ENCODE measurements around the gene YTHDF2.
"Not testable (repeated sequence)": the region's sequence is repeated elsewhere in the genome, so short reads cannot be mapped to it uniquely, and the experiment has no call there.

The YTHDF2 gene

DNA sequence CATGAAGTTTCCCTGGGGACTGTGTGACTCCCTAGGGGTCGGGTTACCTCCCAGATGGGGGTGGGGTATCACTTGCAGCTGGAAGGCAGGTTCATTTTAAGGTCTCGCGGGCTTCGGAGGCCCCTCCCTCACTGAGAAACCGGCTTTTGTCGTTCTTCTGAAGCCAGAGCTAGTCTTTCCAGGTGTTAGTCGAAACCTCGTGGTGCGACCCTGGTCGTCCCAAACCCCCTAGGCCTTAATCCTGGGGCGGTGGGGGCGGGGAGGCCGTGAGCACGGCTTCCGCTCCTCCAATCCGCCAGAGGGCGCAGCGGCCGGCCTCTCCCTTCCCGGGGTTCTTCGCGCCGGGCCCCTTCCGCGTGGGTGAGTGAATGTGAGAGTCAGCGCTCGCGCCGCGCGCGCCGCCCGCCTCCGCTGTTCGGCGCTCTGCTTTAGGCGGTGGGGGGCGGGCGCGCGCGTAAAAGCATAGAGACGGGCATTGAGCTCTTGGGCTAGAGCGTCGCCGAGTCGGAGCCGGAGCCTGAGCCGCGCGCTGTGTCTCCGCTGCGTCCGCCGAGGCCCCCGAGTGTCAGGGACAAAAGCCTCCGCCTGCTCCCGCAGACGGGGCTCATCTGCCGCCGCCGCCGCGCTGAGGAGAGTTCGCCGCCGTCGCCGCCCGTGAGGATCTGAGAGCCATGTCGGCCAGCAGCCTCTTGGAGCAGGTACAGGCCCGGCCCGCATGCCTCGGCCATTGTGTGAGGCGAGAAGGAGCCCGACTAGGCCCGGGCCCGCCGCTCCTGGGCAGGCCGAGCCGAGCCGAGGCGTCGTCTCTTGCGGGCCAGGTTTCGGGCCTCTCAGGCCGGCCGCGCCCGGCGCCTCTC is at the start of gene YTHDF2:
TSS of gene YTHDF2 (plus strand) at position 491 of the 857 bp plus-strand sequence. CDS start at position 672, 181 bp downstream.
- DNase-seq (ENCODE audit: low read depth), result peak; percentile 96

DNA sequence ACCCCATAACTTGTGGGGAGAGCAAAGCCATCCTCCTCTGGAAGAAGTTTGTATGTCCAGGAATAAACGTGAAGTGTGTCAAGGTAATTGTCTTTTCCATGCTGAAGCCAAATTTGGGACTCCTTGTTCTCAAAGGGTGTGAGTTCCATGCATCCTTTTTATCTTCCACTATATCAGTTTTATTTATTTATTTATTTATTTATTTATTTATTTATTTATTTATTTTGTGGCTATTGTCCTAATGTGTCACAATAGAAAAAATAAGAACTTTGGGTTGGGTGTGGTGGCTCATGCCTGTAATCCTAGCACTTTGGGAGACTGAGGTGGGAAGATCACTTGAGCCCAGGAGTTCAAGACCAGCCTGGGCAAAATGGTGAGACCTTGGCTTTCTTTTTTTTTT is 45.1 kb upstream of the YTHDF2 start:
- not testable (repeated sequence) for DNase-seq (ENCODE audit: low read depth)

DNA sequence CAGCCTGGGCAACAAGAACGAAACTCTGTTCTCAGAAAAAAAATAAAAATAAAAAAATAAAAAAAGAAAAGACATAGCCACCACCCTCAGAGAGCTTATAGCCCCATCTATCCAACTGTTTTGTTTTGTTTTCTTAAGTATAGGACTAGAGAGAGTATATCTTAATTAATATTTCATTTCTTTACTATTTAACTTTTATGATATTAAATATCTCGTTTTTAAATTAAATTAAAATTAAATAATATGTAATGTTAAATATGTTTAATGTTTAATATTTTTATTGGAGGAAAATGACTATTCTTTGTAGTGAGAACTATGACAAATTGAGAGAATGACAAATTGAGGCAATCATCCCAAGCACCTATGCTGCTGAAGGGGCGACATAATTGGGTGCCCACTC is 33.1 kb upstream of the YTHDF2 start:
- DNase-seq (ENCODE audit: low read depth), result no peak

DNA sequence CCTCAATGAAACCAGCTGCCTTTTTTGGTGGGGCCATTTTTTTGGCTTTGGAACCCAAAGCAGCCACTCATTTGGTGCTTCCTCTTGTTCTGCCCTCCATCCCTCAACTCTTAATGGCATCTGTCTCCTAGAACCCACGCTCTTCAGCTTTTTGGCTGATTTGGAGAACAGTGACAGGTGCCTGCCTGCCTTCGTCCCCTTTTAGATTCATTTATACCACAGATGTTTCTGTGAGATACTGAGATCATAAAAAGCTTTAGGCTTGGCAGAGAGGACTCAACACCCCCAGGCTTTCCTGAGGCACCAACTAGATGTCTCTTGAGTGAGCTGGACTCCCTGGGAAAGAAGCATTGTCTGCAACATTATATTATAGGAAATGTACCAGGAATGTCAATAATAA is 20.4 kb upstream of the YTHDF2 start:
- DNase-seq (ENCODE audit: low read depth), result no peak

DNA sequence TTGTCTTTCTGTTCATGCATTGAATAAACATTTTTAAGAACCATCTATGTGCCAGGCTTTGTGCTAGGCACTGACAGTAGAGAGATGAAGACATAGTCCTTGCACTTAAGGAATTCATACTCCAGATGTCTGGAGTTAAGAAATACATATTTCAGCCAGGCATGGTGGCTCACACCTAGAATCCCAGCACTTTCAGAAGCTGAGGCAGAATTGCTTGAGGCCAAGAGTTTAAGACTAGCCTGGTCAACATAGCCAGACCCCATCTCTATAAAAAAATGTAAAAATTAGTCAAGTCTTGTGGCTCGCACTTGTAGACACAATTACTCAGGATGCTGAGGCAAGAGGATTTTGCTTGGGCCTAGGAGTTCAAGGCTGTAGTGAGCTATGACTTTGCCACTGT is 18.6 kb upstream of the YTHDF2 start:
- no peak for DNase-seq (ENCODE audit: low read depth)

DNA sequence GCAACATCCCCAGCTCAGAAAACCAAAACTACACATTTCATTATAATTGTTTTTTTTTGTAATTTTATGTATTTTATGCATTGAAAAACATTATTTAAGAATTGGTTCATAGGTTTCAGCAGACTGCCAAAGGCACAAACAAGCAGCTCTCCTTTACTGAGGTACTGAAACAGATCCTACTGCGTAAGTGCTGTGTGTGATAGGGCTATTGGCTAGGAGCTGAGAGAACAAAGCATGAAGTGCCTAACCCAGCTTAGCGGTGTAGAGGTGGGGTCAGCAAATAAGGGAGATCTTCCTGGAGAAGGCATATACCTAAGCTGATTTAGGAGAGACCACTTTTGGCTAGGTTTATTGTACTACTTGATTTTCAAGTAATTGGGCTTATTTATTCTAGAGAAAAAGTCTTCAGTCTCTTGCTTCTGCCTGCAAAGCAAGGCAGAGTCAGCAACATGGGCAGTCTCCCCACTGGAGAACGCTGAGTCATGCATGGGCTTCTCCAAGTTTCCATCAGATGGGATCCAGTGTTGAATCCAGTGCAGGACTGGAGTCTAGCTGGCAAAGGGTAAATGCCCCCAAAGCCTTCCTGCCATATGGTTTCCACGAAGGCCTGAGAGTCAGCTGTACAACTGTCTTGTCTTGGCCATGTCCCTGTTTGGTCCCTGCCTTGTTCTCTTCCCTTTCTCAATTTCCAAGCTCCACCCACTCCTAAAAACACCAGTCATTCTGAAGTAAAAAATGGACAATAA is 18.0 kb upstream of the YTHDF2 start:
- peak; percentile 59 for DNase-seq (ENCODE audit: low read depth)

DNA sequence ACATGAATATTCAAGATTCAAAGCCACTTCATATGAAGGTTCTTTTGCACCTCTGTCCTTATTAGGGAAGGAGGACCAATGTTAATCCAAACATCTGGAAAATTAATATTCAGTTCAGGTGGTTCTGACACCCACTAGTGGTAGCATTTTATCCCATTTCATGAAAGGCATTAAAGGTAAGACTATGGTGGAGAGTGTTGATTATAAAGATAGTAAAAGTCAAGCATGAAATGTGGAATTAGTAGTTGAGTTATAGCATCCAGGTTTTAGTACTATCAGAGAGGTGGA is 17.5 kb upstream of the YTHDF2 start:
- DNase-seq (ENCODE audit: low read depth), result no peak

DNA sequence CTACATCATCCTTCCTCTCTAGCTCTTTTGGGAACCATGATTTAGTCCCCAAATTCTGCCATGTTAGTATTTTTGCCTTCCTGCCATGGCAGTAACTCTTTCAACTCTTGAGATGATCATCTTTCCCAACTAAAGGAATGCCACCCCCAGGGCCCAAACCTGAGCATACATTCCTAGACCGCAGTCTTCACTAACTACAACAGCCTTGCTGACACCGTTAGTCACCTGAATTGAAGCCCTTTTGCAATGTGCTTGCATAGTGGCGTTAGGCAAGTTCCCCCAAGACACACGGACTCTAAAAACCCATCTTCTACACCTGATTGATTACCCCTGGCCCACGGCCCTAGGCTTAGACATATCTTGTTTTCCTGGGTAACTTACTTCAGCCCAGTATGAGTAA is 16.4 kb upstream of the YTHDF2 start:
- DNase-seq (ENCODE audit: low read depth), result no peak

DNA sequence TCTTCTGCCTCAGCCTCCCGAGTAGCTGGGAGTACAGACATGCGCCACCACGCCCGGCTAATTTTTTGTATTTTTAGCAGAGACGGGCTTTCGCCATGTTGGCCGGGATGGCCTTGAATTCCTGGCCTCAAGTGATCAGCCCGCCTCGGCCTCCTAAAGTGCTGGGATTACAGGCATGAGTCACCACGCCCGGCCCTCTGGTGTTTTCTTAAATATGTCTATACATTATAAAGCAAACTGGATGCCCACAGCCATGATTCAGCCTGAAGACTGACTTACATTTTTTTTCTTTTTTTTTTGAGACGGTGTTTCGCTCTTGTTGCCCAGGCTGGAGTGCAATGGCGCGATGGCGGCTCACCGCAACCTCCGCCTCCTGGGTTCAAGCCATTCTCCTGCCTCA is 14.8 kb upstream of the YTHDF2 start:
- not testable (repeated sequence) for DNase-seq (ENCODE audit: low read depth)

DNA sequence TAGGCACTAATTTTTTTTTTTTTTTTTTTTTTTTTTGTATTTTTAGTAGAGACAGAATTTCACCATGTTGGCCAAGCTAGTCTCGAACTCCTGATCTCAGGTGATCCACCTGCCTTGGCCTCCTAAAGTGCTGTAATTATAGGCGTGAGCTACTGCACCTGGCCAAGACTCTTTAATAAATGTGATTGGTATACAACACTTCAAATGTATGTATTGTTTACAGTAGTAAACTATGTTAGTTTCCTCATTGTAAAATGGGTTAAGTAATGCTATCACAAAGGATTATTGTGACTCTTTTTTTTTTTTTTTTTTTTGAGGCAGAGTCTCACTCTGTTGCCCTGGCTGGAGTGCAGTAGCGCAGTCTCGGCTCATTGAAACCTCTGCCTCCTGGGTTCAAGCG is 11.4 kb upstream of the YTHDF2 start:
- DNase-seq (ENCODE audit: low read depth), result not testable (repeated sequence)

DNA sequence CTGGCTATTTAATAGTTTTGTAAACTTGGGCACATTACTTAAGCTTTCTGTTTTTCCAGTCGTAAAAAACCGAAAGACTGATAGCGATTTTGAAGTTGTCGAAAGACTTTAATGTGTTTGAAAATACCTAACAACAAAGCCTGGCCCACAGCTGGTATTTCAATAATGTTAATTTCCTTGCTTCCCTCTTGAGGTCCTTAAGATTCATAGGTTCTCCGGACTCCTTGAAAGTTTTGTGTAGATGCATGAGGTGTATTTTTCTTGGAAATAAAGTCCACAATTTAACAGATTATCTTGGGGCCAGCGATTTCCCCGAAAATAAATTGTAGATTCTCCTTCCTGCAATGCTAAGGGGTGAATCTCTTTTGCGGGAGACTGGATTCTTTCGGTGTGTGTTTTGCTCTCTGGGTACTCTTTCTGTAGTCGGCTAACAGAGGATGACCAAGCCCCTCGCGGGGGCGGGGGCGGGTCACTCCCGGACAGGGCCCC is 735 bp upstream of the YTHDF2 start:
- no peak for DNase-seq (ENCODE audit: low read depth)

DNA sequence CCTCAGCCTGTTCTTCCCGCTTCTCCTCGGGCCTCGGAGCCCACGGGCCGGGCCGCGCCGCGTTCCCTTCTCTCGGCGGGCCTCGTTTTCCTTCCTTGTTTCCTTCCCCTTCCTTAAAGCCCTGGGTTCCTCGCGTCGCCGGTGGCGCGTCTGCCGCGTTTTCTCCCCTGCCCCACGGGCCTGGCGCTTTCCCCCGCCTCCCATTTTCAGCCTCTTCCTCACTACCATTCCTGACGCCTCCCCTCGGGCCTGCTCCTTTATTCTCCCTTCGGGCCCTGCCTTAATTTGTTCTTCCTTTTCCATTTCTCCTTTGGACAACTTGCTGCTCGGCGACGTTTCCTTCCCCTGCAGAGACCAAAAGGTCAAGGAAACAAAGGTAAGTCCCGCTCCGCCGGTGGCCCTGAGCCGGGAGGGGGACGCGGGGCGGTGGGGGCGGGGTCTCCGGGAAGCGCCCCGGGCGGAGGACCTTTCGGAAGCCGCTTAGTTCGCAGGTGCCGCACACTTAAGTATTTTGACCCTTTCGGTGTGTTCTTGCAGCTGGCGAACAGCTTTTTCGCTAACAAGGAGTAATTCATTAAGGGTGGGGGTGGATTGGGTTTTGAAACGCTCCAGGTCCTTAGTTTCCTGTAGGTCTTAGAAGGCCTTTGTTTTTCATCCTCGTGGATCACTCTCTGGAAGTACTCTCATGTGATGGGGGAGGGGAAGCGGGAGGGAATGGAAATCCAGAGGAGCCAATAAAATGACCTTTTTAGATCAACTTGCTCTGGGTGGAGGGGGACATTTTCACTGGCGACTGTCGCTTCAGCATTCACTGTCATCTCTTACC is 780 bp downstream of the YTHDF2 start:
- peak; percentile 62 for DNase-seq (ENCODE audit: low read depth)

DNA sequence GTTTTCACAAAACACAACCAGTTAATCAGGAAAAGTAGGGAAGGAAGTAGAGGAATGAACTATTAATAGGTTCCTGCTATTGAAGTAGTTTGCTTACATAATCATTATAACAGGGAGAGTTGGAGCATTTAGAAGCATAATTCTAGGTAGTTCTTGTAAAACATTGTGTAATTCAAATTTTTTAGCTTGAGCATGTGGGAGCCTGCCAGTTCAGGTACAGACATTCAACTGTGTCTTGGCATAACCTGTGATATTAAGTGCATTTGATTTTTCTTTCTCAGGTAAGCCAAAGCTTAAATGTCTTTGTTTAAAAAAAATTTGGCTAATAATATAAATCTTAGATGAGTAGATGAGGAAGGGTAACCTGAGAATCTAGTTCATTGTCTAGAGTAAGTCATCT is 3.4 kb downstream of the YTHDF2 start:
- DNase-seq (ENCODE audit: low read depth), result no peak

DNA sequence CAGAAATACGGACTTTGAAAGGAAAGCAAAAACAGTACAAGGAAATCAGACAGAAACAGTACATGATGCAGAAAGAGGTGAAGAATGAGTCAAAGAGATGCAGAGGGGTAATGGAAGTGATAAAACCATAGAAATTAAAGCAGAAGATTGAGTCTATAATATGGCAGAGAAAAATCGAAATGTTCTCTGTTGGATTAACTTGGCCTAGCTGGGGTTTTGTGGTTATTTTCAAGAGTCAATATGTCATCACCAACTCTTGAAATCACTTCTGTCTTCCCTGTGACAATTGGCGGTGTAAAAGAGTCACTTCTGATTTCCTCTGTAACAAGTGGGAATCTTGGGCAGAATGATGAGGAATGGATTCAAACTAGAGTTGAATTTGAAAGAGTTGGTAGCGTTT is 7.4 kb downstream of the YTHDF2 start:
- no peak for DNase-seq (ENCODE audit: low read depth)

DNA sequence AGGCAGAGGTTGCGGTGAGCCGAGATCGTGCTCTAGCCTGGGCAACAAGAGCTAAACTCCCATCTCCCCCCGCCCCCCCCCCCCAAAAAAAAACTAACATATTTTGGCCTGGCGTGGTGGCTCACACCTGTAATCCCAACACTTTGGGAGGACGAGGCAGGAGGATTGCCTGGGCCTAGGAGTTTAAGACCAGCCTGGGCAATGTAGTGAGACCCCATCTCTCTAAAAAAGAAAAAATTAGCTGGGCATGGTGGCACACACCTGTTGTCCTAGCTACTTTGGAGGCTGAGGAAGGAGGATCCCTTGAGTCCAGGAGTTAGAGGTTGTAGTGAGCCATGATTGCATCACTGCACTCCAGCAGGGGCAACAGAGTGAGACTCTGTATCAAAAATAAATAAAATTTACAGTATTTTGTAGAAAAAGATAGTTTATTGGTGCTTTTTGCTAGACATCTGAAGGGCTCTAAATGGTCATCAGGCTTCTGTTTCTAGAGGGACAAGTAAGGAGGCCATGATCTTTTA is 9.0 kb downstream of the YTHDF2 start:
- no peak for DNase-seq (ENCODE audit: low read depth)

DNA sequence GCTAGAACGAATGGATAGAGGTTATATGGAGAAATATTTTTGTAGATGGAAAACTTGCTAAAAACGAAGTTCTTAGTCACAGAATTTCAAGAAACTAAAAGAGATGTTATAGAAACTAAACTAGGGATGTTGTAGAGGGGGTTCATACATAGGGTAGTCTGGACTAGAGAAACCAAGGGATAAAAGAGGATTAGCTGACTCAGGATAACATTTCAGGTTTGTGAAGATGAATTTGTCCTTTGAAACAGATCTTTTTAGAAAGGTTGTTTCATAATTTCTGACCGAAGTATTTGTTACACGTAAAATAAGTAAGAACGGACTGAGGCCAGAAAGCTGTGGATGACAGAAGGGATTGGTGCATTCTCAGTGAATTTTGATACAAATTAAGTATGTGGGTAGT is 13.6 kb downstream of the YTHDF2 start:
- DNase-seq (ENCODE audit: low read depth), result no peak

DNA sequence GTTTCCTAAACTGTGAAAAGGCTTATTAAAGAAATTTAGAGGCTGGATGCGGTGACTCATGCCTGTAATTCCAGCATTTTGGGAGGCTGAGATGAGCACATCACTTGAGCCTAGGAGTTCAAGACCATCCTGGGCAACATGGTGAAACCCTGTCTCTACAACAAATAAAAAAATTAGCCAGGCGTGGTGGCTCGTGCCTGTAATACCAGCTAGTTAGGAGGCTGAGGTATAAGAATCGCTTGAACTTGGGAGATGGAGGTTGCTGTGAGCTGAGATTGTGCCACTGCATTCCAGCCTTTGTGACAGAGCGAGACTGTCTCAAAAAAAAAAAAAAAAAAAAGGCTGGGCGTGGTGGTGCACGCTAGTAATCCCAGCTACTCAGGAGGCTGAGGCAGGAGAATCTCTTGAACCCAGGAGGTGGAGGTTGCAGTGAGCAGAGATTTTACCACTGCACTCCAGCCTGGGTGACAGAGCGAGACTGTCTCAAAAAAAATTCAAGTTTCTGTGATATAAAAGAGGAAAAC is 14.1 kb downstream of the YTHDF2 start:
- DNase-seq (ENCODE audit: low read depth), result peak; percentile 25

DNA sequence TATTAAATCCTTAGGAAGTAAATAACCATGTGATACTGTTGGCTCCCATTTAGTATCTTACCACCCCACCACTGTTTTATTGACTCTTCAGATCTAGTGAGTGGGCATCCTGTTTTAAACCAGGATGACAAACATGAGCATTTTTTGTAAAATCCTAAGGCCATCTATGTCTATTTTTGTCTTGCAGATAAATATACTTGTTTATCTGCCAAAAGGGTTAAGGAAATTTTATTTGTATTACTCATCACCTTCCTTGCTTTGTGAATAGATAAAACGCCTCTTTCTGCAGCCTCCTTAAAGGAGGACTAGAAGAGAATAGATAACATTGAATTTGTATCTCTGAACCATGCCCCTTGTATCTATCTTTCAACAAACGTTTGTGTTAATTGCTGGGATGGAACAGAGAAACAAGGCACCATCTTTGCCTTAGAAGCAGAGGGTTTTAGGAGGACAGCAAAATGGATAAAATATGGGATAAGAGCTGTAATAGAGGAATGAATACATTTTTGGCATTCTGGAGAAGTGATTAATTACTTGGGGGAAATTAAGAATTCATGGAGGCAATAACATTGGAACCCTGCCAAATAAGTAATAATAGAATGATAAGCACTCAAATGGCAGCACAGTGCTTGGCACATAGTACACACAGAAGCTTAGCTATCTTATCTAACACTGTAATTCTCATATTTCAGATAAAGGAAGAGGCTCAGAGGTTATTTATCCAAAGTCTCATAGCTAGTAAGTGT is 14.7 kb downstream of the YTHDF2 start:
- DNase-seq (ENCODE audit: low read depth), result peak; percentile 86

DNA sequence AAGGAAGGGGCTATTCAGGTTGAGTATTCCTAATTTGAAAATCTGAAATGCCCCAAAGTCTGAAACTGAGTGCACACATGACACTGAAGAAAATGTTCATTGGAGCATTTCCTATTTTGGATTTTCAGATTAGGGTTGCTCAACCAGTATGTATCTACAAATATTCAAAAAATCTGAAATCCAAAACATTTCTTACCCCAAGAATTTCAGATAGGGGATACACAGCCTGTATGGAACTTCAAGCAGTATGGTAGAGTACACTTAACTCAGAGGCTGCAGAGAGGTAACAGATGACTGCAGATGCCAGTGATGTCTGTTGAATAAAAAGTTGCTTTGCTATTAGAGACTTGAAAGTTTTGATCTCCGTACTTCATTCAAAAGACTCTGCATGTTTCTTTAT is 19.0 kb downstream of the YTHDF2 start:
- DNase-seq (ENCODE audit: low read depth), result peak; percentile 64

DNA sequence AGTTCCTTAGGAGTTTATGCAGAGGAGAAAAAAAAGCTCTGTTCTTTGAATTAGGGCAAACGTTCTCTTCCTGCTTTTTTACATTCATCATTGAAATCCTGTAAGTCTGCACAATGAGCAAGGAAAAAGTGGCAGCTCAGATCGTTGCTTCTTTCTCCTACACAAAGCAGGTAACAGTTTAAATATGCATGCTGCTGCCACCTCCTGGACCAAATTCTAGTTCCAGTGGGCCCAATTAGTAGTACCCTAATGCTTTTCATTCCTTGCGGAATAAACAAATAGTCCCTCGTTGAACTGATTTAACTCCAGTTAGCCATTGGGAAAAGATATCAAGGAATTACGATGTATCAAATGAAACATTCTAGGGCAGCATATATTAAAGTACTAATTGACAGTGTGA is 20.1 kb downstream of the YTHDF2 start:
- peak; percentile 29 for DNase-seq (ENCODE audit: low read depth)

DNA sequence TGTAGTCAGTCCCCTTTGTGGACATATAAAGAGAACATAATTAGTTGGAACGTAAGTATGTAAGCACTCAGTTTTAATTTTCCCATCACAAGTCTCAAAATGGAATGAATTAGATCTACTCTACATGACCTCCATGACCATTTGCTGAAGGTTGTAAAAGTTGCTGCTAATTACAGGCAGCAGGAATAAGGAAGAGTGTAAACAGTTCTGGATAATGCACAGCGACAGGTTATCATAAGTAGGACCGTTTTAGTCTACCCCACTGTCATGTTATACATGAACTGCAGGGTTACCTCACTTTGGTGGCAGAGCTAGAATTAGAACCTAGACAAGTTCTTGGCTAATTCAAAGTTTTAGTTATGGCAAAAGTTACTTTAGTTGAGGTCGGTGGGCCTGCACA is 21.7 kb downstream of the YTHDF2 start:
- no peak for DNase-seq (ENCODE audit: low read depth)

Measured in EH (cell line).